ENCODE measurements around the gene PLCB2. TPM values are rescaled to one million over a fixed set of nuclear protein-coding genes. Genes with fewer than 3 reads are reported as not detected.

The PLCB2 gene
- total and polyA plus RNA-seq, 9 of the 15 experiments (the other 6 are each of a cell fraction or from before 2014, with no cell fraction given) = 0.37 to 12.3 (median 8.0) TPM

GRCh38 chr15:40266828-40267304 is 40.9 kb downstream of the PLCB2 start (continued):
- peak in 1 of 2 experiments; percentile 98; a peak in 2 of 4 replicates for TF ChIP-seq RCOR1 (IDR thresholded peaks at IDR 0.05; ENCODE audit: borderline replicate concordance in 1 of 2, low read depth in 2 of 2, low read length in 2 of 2)
- TF ChIP-seq LCOR (CRISPR knock-in tag; IDR thresholded peaks at IDR 0.05) = peak; percentile 56; the same call in 1 of the 2 replicates
- TF ChIP-seq SP1 (CRISPR knock-in tag; IDR thresholded peaks at IDR 0.05) = no peak
- TF ChIP-seq NEUROD1 (IDR thresholded peaks at IDR 0.05; ENCODE audit: borderline replicate concordance, low read depth, low read length, partially characterized antibody) = peak; percentile 57
- TF ChIP-seq ATF7 (IDR thresholded peaks at IDR 0.05) = peak; percentile 63; the same call in 1 of the 2 replicates
- TF ChIP-seq ZBTB11 (CRISPR knock-in tag; IDR thresholded peaks at IDR 0.05) = peak in 1 of 3 experiments; percentile 59; a peak in 2 of 6 replicates
- peak; percentile 100 for TF ChIP-seq FOSL1 (tag; conservative IDR thresholded peaks at IDR 0.05)
- TF ChIP-seq NFIC (IDR thresholded peaks at IDR 0.05) = peak; percentile 43; the same call in 1 of the 2 replicates
- TF ChIP-seq CCNT2 (IDR thresholded peaks at IDR 0.05; ENCODE audit: borderline replicate concordance, extremely low read depth, insufficient read length, low read depth, low read length) = peak; percentile 31
- TF ChIP-seq TEAD1 (CRISPR knock-in tag; IDR thresholded peaks at IDR 0.05) = no peak
- no peak for TF ChIP-seq PBX2 (CRISPR knock-in tag; IDR thresholded peaks at IDR 0.05; ENCODE audit: low read depth)
- TF ChIP-seq PBX2 (tag; conservative IDR thresholded peaks at IDR 0.05; ENCODE audit: low read depth) = no peak
- TF ChIP-seq ZNF778 (CRISPR knock-in tag; IDR thresholded peaks at IDR 0.05) = no peak
- TF ChIP-seq ZNF232 (CRISPR knock-in tag; IDR thresholded peaks at IDR 0.05) = no peak
- no peak for TF ChIP-seq ZBTB5 (IDR thresholded peaks at IDR 0.05)
- TF ChIP-seq ATF3 (IDR thresholded peaks at IDR 0.05) = peak; percentile 99
- TF ChIP-seq ATF3 (CRISPR knock-in tag; conservative IDR thresholded peaks at IDR 0.05) = peak; percentile 99
- TF ChIP-seq ZSCAN32 (CRISPR knock-in tag; IDR thresholded peaks at IDR 0.05) = no peak
- TF ChIP-seq KDM5B (IDR thresholded peaks at IDR 0.05; ENCODE audit: insufficient replicate concordance, low read depth, low read length) = peak; percentile 30
